HG02623 (cell line): ENCODE measurements around the gene NFATC1.

Source experiments
- ATAC-seq: cut with Tn5 transposase; IDR thresholded peaks from one replicate; pipeline ENCODE4 v1.9.1; 2021; ENCODE audit warnings: moderate library complexity; ENCODE audit not compliant: unreplicated experiment

Gene NFATC1

DNA sequence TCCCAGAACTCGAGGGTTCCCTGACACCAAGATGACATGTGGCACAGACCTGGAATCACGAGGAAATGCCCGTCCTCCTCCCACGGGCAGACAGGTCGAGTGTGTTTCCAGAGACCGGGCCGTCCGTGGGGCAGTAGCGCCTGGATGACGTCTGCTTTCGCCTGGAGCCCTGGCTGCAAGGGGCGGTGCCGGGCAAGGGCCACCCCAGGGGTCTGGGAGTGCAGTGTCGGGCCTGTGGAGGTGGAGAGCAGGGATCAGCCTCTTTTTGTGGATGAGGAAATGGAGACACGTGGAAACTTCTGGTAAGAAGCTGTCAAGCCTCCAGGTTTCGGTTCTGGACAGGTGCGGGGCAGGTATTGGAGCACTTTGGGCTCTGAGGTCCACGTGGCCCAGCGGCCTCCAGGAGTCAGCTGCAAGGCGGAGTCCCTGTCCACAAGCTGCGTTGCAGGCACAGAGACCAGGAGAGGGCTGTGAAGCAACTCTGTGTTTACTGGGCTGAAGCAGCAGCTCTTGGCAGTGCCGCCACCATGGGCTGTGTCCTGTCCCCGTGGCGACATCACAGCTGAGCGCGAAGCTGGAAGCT, 25.6 kb downstream of the NFATC1 start:
- no peak for ATAC-seq

DNA sequence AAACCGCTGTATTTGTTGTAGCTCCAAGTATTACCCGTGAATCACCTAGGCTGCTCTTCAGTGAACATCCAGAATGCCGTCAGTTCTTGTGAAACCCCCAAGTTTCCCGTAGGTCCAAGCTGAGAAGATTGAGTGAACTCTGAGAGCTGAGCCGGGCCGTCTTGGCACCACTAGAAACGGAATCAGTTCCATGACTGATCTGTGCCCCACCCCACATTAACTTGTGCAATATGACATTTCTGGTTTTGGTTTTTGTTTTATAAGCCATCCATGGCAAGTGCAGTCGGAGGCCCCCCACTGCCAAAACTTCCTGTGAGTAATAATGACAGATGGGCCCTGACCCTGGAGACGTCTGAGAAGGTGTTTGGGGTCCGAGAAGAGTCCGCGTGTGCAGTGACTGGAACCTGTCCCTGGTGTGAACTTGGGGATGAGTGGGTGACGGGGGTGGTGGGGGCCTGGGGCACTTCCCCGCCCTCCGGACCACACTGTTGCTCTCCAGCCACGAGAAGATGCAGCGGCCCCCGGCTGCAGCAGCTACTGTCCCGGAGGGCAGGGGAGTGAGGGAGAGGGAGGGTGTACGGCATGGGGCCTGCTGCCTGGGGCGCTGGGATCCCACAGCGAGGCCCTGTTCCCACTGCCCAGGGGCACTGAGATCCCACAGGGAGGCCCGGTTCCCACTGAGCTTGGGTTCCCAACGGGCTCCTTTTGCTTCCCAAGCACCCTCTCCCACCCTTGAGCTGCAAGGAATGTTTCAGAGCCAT, 26.5 kb downstream of the NFATC1 start:
- ATAC-seq = peak; percentile 69

DNA sequence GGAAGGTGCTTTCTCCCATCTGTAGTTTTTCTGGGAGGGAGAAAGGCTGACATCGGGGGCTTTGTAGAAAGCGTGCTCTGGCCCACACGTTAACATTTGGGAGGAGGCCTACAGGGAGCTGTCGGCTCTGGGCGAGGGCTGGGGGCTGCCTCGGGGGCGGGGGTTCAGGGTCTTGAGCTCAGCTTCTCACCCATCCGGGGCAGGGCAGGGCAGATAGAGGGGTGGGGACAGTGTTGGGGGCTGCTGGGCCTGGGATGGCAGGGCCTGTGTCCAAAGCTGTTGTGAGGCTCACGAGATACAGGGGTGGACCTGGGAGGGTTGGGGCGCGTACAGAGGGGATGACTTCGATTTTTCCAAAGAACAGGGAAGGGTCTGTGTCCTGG, 27.0 kb downstream of the NFATC1 start:
- no peak for ATAC-seq

DNA sequence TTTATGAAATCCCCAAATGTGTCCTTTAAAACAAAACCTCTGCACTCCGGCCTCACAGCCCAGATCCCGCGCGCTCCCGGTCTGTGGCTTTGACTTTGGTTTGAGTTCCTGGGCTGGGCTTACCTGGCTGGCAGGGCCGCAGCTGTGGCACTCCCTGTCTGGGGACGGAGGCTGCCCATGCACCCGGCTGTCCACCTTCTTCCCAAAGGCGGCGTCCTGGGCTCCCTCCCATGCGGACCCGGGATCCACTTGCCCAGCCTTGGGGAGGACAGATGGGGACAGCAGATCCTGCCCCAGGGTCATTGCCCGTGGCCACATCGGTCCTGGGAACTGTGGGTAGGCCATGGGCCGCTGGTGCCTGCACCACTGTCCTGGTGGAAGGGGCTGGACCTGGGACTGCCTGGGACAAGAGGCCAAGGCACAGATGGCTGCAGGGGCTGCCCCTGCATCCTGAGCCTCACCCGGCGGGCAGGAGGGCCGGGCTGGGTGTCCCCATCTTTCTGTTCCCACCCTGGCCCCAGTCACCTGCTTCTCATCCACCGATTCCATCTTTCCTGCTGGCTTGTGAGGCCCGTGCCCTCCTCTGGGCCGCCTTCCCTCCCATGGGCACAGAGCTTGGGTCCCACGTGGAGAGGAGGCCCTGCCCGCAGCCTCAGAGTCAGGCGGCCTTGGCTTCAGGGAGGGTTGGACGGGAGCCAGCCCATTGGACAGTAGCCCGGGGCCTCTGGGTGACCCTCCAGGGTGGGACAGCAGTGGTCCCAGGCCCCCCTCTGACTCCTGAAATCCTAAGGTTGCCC, 27.7 kb downstream of the NFATC1 start:
- no peak for ATAC-seq

DNA sequence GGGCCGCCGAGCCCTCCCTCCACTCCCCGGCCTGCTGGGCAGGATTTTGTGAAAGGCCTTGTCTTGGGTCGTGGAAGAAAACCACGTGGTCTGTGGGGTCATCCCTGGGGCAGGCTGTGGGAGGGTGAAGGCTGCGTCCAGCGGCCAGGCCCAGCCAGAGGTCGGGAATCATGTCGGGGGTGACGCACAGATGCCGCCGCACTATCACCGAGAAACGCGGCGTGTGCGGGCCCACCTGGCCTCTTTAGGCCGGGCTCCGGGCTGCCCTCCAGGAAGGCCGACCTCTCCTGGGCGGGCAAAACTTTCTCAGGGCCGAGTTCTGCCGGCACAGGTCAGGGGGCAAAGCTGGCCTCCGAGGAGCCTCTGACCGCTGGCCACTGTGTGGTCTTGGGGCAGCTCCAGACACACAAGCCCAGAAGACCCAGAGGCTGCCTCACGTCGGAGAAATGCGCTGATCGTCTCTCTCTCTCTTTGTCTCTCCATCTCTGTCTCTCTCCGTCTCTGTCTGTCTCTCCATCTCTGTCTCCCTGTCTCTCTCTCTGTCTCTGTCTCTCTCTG, 28.4 kb downstream of the NFATC1 start:
- no peak for ATAC-seq

DNA sequence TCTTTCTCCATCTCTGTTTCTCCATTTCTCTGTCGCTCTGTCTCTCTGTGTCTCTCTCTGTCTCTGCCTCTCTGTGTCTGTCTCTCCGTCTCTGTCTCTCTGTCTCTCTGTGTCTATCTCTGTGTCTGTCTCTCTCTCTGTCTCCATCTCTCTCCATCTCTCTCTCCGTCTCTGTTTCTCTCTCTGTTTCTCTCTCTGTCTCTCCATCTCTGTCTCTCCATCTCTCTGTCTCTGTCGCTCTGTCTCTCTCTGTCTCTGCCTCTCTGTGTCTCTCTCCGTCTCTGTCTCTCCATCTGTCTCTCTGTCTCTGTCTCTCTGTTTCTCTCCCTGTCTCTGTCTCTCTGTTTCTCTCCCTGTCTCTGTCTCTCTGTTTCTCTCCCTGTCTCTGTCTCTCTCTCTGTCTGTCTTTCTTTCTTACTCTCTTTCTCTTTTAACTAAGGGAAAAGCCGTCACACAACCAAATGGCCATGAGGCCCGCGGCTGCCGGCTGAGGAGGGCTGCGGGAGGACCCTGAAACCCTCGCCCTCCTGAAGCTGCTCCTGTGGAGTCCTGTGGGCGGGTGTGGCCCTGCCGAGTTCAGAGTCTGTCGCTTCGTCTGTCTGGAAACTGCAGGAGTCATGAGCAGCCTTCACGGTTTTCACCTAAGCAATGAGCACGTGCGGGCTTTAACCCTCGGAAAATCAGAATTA, 29.3 kb downstream of the NFATC1 start:
- no peak for ATAC-seq

DNA sequence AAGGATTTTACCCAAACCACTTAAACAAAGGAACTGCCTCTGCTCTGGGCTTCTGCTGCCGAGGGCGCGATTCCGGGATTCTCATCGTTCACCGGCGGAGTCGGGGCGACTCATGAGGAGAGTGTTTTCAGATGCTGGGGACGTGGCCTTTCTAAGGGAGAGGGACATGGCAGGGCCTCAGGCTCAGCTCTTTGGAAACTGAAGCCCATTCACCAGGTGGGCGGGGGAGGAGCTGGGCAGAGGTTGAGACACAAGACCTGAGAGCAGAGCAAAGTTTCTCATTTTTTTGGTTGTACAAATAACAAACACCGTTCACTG, 29.8 kb downstream of the NFATC1 start:
- ATAC-seq = no peak

DNA sequence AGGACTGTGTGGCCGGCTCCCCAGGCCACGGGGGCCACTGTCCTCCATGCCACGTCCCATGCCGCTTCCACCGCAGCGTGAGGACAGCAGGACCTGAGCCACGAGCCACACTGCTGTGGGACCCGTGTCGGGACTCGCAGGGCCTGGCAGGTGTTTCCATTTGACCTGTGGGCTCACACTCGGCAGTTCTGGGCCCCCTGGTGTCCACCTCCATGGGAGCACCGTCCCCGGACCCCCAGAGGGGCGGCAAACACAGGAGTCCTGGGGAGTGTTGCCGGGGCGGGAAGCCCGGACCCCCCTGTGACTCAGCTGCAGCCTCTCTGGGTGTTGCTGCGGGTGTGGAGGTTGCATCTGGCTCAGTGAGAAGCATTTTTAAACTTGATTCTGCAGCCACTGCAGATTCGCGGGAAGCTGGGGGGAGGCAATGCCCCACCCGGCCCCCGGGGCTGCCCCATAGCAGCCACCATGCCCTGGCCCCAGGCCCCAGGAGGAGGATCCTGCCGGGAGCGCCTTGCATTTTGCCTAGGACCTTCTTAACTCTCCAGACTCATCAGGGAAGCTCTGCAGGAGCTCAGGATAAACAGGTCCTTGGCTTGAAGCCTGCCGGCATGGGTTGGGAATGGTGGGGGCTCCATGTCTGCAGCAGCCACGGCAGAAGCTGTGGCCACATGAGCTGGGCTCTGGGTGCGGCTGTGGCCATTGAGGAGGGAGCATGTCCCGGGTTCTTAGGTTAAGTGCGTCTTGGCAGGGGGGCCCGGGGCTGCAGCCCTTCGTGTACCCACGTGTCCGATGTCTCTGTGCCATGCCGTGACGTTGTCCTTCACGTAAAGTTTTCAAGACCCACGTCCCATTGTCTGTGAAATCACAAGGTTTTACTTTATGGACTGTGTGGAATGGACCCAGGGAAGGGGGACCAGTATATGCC, 30.9 kb downstream of the NFATC1 start:
- ATAC-seq = no peak

DNA sequence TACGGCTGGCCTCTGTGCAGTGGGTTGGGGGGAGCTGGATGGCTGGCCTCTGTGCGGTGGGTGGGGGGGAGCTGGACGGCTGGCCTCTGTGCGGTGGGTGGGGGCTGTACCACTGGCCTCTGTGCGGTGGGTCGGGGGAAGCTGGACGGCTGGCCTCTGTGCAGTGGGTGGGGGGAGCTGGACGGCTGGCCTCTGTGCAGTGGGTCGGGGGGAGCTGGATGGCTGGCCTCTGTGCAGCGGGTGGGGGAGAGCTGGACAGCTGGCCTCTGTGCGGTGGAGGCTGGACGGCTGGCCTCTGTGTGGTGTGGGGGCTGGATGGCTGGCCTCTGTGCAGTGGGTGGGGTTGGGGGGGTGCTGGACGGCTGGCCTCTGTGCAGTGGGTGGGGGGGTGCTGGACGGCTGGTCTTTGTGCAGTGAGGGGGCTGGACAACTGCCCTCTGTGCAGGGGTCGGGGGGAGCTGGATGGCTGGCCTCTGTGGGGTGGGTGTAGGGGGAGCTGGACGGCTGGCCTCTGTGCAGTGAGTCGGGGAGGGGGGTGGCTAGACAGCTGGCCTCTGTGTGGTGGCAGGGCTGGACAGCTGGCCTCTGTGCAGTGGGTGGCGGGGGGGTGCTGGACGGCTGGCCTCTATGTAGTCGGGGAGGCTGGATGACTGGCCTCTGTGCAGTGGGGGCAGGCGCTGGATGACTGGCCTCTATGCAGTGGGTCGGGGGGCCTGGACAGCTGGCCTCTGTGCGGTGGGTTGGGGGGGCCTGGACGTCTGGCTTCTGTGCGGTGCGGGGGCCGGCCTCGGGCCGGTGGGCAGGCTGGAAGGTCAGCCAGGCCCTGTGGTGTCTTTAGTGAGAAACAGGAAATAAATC, 31.9 kb downstream of the NFATC1 start:
- ATAC-seq = no peak

DNA sequence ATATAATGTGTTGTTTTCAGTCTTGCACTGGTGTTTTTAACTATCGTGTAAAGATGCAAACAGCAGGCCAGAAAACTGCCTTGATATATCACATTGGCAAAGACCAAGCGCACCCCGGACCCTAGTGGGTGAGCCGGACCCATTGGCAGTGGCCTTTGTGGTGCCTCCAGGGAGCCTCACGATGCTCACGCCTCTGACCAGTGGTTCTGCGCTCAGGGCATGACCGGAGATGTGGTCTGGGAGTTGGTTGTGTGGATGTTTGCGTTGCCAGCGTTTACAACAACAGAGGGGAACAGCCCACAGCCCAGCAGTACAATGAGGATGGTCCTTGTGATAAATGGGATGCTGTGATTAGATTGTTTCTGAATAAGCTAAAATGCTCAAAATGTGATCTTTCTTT, 32.6 kb downstream of the NFATC1 start:
- no peak for ATAC-seq

DNA sequence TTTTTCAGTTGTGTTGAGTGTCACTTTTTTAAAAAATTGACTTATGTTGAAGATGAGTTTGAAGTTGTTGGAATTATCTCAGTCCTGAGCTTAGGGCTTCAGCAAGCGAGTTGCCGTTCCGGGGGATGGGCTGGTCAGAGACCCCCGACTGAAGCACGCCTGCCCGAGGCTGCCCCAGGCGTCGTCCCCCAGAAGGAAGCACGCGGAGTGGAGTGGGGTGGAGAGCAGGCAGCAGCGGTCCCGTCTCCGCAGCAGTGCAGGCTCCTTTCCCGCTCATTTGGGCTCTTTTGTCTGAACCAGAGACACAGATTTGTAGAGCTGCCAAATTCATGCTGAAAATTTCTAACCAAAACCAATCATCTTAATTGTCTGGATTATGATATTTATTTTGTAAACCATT, 33.7 kb downstream of the NFATC1 start:
- no peak for ATAC-seq

DNA sequence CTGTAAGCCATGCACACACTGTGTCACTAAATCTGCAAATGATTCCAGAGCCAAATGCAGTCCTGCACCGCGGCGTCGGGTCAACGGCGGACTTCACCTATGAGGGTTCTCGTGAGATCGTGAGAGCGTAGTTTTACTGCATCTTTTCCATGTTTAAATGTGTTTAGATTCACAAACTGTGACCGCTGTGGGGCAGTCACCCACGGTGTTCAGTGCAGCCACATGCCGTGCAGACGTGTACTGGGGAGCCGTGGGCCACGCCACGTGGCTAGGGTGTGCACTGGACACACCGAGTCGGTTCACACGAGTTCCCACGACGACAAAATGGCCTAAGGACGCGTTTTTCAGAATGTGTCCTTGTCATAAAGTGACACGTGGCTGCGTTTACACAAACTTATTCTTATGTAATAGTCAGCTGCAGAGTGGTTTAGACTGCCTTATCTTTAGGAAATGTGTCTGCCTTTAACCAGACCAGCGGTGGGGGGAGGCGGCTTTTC, 34.1 kb downstream of the NFATC1 start:
- ATAC-seq = no peak

DNA sequence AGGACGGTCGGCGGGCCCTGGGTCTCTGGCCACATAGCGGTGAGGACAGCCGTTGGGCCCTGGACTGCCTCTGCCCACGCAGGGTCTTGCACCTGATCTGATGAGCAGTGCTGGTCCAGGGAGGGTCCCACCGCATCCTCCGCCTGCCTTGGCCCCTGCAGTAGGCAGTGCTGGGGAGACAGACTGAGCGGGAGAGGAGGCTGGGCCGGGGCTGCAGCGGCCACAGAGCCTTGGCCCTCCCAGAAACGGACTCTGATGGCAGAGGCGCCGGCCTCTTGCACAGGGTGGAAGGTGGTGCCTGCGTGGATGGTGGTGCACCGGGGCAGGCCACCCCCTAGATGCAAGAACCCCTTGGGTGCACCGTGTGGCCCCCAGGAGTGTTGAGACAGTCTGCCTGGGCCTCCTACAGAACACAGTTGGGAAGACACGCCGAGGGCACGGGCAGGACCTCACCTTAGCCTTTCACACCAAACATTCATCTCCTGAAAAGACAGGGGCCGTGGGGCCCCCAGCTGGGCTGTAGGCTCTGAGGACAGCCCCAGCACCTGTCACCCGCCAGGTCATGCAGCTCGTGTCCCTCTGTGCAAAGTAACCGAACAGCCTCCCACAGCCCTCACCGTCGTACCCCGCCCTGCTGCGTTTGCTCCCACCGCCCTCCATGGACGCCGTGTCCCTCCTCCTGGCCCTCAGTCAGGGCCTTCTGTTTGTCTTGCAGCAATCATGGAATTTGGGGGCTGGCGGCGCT, 36.8 kb downstream of the NFATC1 start:
- no peak for ATAC-seq

DNA sequence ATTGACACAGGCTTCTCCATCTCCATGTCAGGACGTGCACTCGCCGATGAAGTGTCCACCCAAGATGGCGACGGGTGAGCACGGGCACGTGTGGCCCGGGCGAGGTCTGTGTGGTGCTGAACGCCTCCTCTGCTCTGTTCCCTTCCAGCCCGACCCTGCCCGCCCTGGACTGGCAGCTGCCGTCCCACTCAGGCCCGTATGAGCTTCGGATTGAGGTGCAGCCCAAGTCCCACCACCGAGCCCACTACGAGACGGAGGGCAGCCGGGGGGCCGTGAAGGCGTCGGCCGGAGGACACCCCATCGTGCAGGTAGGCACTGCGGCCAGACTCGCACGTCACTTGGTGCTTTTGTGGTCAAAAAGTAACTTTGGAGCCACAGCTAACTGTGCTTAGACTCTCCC, 37.7 kb downstream of the NFATC1 start:
- ATAC-seq = no peak

DNA sequence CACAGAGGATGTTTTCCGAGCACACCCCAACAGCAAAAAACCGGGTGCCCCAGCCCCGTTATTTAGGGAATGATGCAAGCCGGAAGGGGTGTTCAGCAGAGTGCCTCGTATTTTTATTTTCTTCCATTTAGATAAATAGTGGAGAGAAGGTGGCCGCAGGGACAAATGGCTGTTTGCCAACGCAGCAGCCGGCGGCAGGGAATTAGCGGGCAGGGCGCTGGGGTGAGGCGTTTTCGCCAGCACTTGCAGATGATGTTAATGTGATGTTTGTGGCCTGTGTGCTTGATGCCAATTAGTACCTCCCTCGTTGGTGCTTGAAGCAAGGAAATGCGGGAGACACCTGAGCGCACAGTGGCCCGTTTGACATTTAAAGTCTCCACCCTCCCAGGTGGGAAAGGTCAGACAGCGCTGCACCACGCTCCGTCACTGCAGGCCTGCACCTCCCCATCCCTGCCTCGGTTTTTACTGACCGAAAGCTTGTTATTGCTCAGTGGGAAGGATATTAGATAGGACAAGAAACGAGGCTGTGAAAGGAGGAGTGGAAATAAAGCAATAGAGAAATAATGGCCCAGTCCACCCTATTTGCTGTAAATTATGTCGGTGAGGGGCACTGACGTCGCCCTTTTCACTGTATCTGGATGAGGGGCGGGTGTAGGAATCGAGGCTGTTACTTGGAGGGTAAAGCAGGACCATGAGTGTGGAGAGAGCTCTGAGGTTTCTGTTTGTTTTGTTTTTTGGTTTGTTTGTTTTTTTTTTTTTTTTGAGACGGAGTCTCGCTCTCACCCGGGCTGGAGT, 39.1 kb downstream of the NFATC1 start:
- ATAC-seq = no peak

DNA sequence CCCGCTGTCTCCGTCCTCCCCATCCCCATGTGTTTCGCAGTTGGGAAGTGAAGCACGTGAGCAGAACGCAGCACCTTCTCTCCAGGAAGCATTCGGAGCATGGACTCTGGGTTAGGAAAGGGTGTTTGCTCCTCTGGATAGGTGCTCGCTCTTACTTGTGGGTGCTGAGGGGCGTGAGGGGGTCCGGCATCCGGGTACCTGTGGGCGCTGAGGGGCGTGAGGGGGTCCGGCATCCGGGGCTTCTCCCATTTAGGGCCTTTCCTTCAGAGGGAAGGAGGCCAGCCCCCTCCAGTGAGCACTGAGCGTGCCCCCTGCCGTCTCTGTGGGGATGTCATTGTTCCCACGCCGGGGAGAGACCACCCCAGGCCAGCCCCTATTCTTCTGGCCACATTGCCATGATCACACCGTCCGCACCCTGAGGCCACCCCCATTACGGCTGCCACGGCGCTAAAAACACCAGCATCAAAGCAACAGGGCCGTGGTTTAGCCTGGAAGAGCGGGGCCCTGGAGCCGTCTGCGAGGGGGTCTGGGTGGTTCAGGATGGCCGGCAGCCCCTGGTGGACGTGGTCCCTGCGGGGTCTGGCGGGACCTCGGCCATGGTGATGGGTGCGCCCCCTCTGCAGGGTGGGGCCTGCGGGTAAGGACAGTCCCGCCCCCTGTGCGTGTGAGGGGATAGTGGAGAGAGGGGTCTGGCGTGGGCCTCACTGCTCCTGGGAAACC, 41.0 kb downstream of the NFATC1 start:
- ATAC-seq = no peak
